Mesendoderm (in vitro differentiated cells): Measurements from ENCODE around the gene FUOM.
A peak's percentile ranks its signal among the peaks of the same experiment; 100 is the strongest.

Experiments
- DNase-seq: peaks from one replicate; pipeline ENCODE4 v3.0.0; 2013
- H2AK5ac ChIP-seq: 2 replicates; pipeline ENCODE4 v1.6.1; 2013; ENCODE audit warnings: low read length, inconsistent platforms
- H2BK120ac ChIP-seq: 2 replicates; pipeline ENCODE4 v1.6.1; 2013; ENCODE audit warnings: low read depth, mild to moderate bottlenecking, low read length, moderate library complexity, mixed read lengths
- H2BK15ac ChIP-seq: replicated peaks from 2 replicates; pipeline ENCODE4 v1.6.1; 2013; ENCODE audit warnings: low read depth, mild to moderate bottlenecking, moderate library complexity
- H2BK5ac ChIP-seq: 2 replicates; pipeline ENCODE4 v1.6.1; 2013; ENCODE audit warnings: low read length, inconsistent platforms
- H3K18ac ChIP-seq: 2 replicates; pipeline ENCODE4 v1.6.1; 2013; ENCODE audit warnings: mild to moderate bottlenecking, low read length, mixed read lengths
- H3K23ac ChIP-seq: one replicate; pipeline ENCODE4 v1.6.1; 2013; ENCODE audit warnings: low read length
- H3K27ac ChIP-seq: 2 replicates; pipeline ENCODE4 v1.5.1; 2013; ENCODE audit warnings: low read depth, mild to moderate bottlenecking, inconsistent platforms, low read length, moderate library complexity
- H3K27me3 ChIP-seq: 2 replicates; pipeline ENCODE4 v1.6.1; 2013; ENCODE audit warnings: low read length, control low read depth, mild to moderate bottlenecking, inconsistent platforms; ENCODE audit not compliant: insufficient read depth, poor library complexity
- H3K36me3 ChIP-seq: 2 replicates; pipeline ENCODE4 v1.6.1; 2013; ENCODE audit warnings: low read length, inconsistent platforms; ENCODE audit not compliant: control insufficient read depth, insufficient read depth
- H3K4ac ChIP-seq: one replicate; pipeline ENCODE4 v1.6.1; 2013; ENCODE audit warnings: low read depth, mild to moderate bottlenecking, low read length, moderate library complexity
- H3K4me1 ChIP-seq: 2 replicates; pipeline ENCODE4 v1.6.1; 2013; ENCODE audit warnings: low read depth, low read length, inconsistent platforms; ENCODE audit not compliant: control insufficient read depth
- H3K4me2 ChIP-seq: 2 replicates; pipeline ENCODE4 v1.6.1; 2013; ENCODE audit warnings: low read length
- H3K4me3 ChIP-seq: 2 replicates; pipeline ENCODE4 v1.5.1; 2013; ENCODE audit warnings: mild to moderate bottlenecking, low read length
- H3K56ac ChIP-seq: one replicate; pipeline ENCODE4 v1.6.1; 2013; ENCODE audit warnings: low read length
- H3K79me1 ChIP-seq: 2 replicates; pipeline ENCODE4 v1.6.1; 2013; ENCODE audit warnings: low read length, inconsistent platforms
- H3K79me2 ChIP-seq: 2 replicates; pipeline ENCODE4 v1.6.1; 2013; ENCODE audit warnings: mild to moderate bottlenecking, low read length; ENCODE audit not compliant: control insufficient read depth, insufficient read depth
- H3K9ac ChIP-seq: 2 replicates; pipeline ENCODE4 v1.6.1; 2013; ENCODE audit warnings: low read length, inconsistent platforms
- H4K5ac ChIP-seq: one replicate; pipeline ENCODE4 v1.6.1; 2013; ENCODE audit warnings: low read length
- H4K8ac ChIP-seq: one replicate; pipeline ENCODE4 v1.6.1; 2013; ENCODE audit warnings: low read depth, mild to moderate bottlenecking, control low read depth, low read length, moderate library complexity
- WGBS: extraction: QIAGEN DNeasy Blood & Tissue Kit; methylation state at CpG from one replicate; pipeline ENCODE4 v1.1.7; 2013; ENCODE audit warnings: low lambda C conversion rate, missing lambda C conversion rate; ENCODE audit not compliant: insufficient coverage; ENCODE audit errors: extremely low coverage; 5-methylcytosine and 5-hydroxymethylcytosine counted together

FUOM gene

DNA sequence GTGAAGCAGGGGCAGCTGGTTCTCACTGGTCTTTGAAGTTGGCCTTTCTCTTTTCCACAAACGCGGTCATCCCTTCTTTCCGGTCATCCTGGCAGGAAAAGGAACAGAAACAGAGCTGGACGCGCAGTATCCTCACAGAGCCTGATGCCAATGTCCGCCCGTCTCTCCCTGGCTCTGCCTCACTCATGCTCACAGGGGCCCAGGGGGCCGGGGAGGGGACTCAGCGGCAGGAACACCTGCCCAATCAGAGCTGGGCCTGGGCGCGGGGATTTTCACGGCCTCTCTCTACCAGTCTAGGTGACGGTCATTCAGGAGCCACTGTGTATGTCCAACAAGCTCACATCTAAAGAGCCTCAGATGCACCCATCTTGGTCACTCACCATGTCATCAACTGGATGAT is 5.0 kb upstream of the FUOM start:
- Histone ChIP-seq H3K4me1 (no peaks in the 10 kb centered on the region), H3K56ac (no peak overlapping the region), H3K18ac (no peak overlapping the region), H2AK5ac (no peak overlapping the region), H3K4me3 (no peak overlapping the region), H3K4me2 (no peak overlapping the region), H3K9ac (no peak overlapping the region), H3K27me3 (no peaks in the 10 kb centered on the region), H2BK5ac (no peak overlapping the region), H2BK120ac (no peak overlapping the region), H3K36me3 (peaks cover 8% of the 10 kb centered on the region), H2BK15ac (no peak overlapping the region), H3K27ac (no peak overlapping the region), H3K79me1 (no peaks in the 10 kb centered on the region), H4K8ac (no peak overlapping the region), H3K23ac (no peak overlapping the region), H3K4ac (no peak overlapping the region), H3K79me2 (no peaks in the 10 kb centered on the region), H4K5ac (no peak overlapping the region)
- no CpG with 5 or more reads among the region's 13 CpGs for WGBS
- DNase-seq: no peak

DNA sequence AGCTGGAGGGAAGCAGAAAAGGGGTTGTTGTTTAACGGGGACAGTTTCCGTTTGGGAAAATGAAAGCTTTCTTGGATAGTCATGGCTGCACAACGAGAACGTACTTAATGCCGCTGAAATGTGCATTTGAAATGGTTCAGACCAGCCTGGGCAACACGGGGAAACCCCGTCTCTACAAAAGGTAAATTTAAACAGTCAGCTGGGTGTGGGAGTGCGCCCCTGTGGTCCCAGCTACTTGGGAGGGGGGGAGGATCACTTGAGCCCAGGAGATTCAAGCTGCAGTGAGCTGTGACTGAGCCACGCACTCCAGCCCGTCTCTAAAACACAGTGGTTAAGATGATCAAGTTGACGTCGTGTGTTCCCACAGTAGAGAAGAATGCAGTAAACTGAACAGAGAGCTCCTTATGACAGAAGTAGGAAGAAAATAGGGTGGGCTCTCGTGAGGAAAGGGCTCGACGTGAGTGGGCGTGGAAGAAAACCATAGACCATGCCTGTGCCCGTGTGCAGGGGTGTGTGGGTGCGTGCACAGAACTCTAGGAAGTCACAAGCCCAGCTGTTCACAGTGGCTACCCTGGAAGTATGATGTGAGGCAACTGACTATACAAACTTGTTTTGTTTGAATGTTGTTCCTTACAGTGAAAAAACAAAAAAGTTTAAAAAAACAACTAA is 4.1 kb upstream of the FUOM start:
- Histone ChIP-seq H3K18ac (no peak overlapping the region), H3K4me3 (no peak overlapping the region), H4K8ac (no peak overlapping the region), H2BK15ac (no peak overlapping the region), H3K4ac (no peak overlapping the region), H4K5ac (no peak overlapping the region), H3K27ac (no peak overlapping the region), H3K56ac (no peak overlapping the region), H3K4me2 (no peak overlapping the region), H2BK120ac (no peak overlapping the region), H3K9ac (no peak overlapping the region), H3K79me2 (no peaks in the 10 kb centered on the region), H2AK5ac (no peak overlapping the region), H3K79me1 (no peaks in the 10 kb centered on the region), H3K36me3 (peaks cover 8% of the 10 kb centered on the region), H3K4me1 (no peaks in the 10 kb centered on the region), H3K27me3 (no peaks in the 10 kb centered on the region), H2BK5ac (no peak overlapping the region), H3K23ac (no peak overlapping the region)
- no CpG with 5 or more reads among the region's 18 CpGs for WGBS
- no peak for DNase-seq

DNA sequence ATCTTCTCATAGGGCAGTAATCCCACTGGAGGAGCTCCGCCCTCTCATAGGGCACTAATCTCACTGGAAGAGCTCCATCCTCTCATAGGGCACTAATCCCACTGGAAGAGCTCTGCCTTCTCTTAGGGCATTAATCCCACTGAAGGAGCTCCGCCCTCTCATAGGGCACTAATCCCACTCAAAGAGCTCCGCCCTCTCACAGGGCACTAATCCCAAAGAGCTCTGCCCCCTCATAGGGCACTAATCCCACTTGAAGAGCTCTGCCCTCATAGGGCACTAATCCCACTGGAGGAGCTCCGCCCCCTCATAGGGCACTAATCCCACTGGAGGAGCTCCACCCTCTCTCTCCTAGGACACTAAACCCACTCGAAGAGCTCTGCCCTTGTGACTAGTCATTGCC is 3.4 kb upstream of the FUOM start:
- Histone ChIP-seq H3K27ac (no peak overlapping the region), H3K4ac (no peak overlapping the region), H2BK15ac (no peak overlapping the region), H3K9ac (no peak overlapping the region), H2BK5ac (no peak overlapping the region), H3K56ac (no peak overlapping the region), H3K18ac (no peak overlapping the region), H3K36me3 (peaks cover 8% of the 10 kb centered on the region), H4K8ac (no peak overlapping the region), H3K4me3 (no peak overlapping the region), H4K5ac (no peak overlapping the region), H3K4me2 (no peak overlapping the region), H3K79me1 (peaks cover 4% of the 10 kb centered on the region), H3K79me2 (peaks cover 6% of the 10 kb centered on the region), H3K27me3 (no peaks in the 10 kb centered on the region), H3K23ac (no peak overlapping the region), H3K4me1 (peaks cover 3% of the 10 kb centered on the region), H2AK5ac (no peak overlapping the region), H2BK120ac (no peak overlapping the region)
- DNase-seq: no peak
- no CpG with 5 or more reads among the region's 5 CpGs for WGBS

DNA sequence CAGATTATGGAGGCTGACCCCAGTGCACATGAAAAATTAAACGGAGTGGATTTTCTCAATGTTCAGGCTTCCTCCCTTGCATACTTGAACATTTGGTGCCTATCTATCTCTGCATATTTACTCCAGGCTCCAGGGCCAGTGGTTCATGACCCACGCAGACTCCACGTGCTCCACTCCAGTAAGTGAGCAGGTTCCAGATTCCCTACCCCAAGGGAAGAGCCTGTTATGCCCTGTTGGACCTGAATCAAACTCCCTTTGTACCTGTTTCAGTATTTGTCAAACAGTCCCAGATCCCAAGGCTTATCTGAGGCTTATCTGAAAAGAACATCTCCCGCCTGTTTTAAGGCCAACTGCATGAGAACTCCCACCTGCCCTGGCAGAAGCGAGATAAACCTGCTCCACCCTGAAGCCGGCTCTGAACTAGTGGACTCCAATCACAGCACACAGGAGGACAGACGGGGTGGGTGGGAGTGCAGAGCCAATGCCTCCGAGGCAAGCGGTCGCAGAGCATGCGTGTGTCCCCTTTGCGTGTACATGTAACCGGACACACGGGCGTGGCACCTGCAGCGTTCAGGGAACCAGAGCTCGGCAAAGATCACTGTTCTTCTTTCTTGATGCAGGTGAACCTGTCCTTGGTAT is 2.3 kb upstream of the FUOM start:
- Histone ChIP-seq H3K56ac (no peak overlapping the region), H3K4me1 (peaks cover 3% of the 10 kb centered on the region), H4K5ac (no peak overlapping the region), H3K27me3 (no peaks in the 10 kb centered on the region), H3K79me2 (peaks cover 6% of the 10 kb centered on the region), H3K4me2 (no peak overlapping the region), H3K9ac (no peak overlapping the region), H3K27ac (no peak overlapping the region), H2AK5ac (no peak overlapping the region), H4K8ac (no peak overlapping the region), H3K79me1 (peaks cover 6% of the 10 kb centered on the region), H2BK5ac (no peak overlapping the region), H3K18ac (no peak overlapping the region), H3K23ac (no peak overlapping the region), H2BK15ac (no peak overlapping the region), H3K36me3 (peaks cover 2% of the 10 kb centered on the region), H2BK120ac (no peak overlapping the region), H3K4ac (no peak overlapping the region), H3K4me3 (no peak overlapping the region)
- DNase-seq: no peak
- WGBS: no CpG with 5 or more reads among the region's 17 CpGs

DNA sequence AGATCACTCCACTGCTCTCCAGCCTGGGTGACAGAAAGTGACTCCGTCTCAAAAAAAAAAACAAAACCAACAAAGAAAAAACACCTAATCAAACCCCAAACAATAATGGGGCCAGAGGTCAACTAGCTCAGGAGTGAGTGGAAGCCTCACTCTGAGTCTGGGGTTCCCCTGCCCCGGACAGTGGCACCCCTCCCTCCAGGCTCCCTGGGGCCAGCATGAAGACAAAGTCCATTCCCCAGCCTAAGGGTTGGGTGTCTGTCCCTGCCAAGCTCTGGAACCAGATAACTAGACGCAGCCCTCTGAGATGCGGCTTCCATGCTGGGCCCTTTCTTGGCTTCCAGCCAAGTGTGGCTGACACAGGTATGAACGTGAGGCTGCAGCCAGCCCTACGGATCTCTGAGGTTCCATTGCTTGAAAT is 1.7 kb upstream of the FUOM start:
- Histone ChIP-seq H3K4me1 (peaks cover 3% of the 10 kb centered on the region), H3K18ac (no peak overlapping the region), H3K4me3 (no peak overlapping the region), H3K9ac (no peak overlapping the region), H4K8ac (no peak overlapping the region), H3K4ac (no peak overlapping the region), H3K79me2 (peaks cover 6% of the 10 kb centered on the region), H2BK15ac (no peak overlapping the region), H4K5ac (no peak overlapping the region), H3K27me3 (no peaks in the 10 kb centered on the region), H3K27ac (no peak overlapping the region), H2BK120ac (no peak overlapping the region), H3K4me2 (no peak overlapping the region), H2AK5ac (no peak overlapping the region), H3K36me3 (peaks cover under 1% of the 10 kb centered on the region), H3K23ac (no peak overlapping the region), H3K56ac (peak overlapping the region; percentile 7), H3K79me1 (peaks cover 6% of the 10 kb centered on the region), H2BK5ac (no peak overlapping the region)
- no CpG with 5 or more reads among the region's 6 CpGs for WGBS
- DNase-seq: no peak

DNA sequence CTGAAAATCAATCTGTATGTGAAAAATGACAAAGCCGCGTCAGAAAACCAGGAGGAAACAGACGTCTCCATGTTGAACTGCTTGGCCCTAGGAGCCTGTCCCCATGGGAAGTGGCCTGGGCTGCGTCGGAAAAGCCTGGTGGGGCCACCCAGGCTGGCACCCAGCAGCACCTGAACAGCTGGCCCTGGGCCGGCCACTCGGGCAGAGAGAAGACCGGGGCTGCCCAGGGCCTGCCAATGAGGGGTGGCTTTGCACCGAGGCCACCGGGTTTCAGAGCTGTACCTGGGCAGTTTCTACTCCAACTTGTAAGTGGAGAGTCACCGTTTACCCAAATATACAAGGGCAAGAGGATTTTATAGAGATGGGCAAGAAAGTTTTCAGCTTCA is 1.1 kb upstream of the FUOM start:
- DNase-seq: no peak
- no peak overlapping the region for H3K4me2 ChIP-seq
- no peak overlapping the region for H4K5ac ChIP-seq
- peaks cover 6% of the 10 kb centered on the region for H3K79me2 ChIP-seq
- peaks cover 3% of the 10 kb centered on the region for H3K4me1 ChIP-seq
- no peak overlapping the region for H3K23ac ChIP-seq
- H3K18ac ChIP-seq: no peak overlapping the region
- no peak overlapping the region for H2BK5ac ChIP-seq
- H3K79me1 ChIP-seq: peaks cover 6% of the 10 kb centered on the region
- H2AK5ac ChIP-seq: no peak overlapping the region
- no CpG with 5 or more reads among the region's 11 CpGs for WGBS
- no peak overlapping the region for H3K9ac ChIP-seq
- H3K36me3 ChIP-seq: no peaks in the 10 kb centered on the region
- no peak overlapping the region for H3K4ac ChIP-seq
- no peak overlapping the region for H4K8ac ChIP-seq
- H3K4me3 ChIP-seq: no peak overlapping the region
- H2BK15ac ChIP-seq: no peak overlapping the region
- H3K27ac ChIP-seq: no peak overlapping the region
- H2BK120ac ChIP-seq: no peak overlapping the region
- no peak overlapping the region for H3K56ac ChIP-seq
- H3K27me3 ChIP-seq: no peaks in the 10 kb centered on the region
